ENCODE measurements around the gene GPRASP1.
A peak's percentile ranks its signal among the peaks of the same experiment; 100 is the strongest.

Gene GPRASP1

GRCh38 chrX:102697494-102697893, 46.2 kb downstream of the GPRASP1 start:
- DNase-seq, result peak; percentile 62

Data from fibroblast of skin of scalp (primary cell).